Mesenchymal stem cell (in vitro differentiated cells and primary cell): ENCODE data around the gene STX1A.
"Not testable (repeated sequence)": the region's sequence is repeated elsewhere in the genome, so short reads cannot be mapped to it uniquely, and the experiment has no call there.

Experiments used
- DNase-seq: peaks from one replicate; pipeline ENCODE4 v3.0.0-alpha.2; 2013
- H2AFZ ChIP-seq: one replicate; pipeline ENCODE4 v1.6.1; 2013; ENCODE audit warnings: low read depth, mild to moderate bottlenecking, control low read depth, inconsistent platforms, low read length, moderate library complexity
- H2AK5ac ChIP-seq: 2 replicates; pipeline ENCODE4 v1.6.1; 2013; ENCODE audit warnings: low read length, moderate library complexity, mild to moderate bottlenecking, inconsistent platforms; ENCODE audit not compliant: severe bottlenecking
- H2BK120ac ChIP-seq: one replicate; pipeline ENCODE4 v1.6.1; 2013; ENCODE audit warnings: low read depth, mild to moderate bottlenecking, inconsistent platforms, low read length, moderate library complexity
- H2BK12ac ChIP-seq, 2 experiments: one replicate each; pipeline ENCODE4 v1.6.1; 2013; ENCODE audit warnings: inconsistent platforms in 2 of 2, low read length in 2 of 2, mild to moderate bottlenecking in 2 of 2, moderate library complexity in 2 of 2, control low read depth in 1 of 2
- H2BK15ac ChIP-seq: one replicate; pipeline ENCODE4 v1.6.1; 2013; ENCODE audit warnings: mild to moderate bottlenecking, low read depth, inconsistent platforms; ENCODE audit not compliant: poor library complexity, severe bottlenecking
- H2BK5ac ChIP-seq: 2 replicates; pipeline ENCODE4 v1.6.1; 2013; ENCODE audit warnings: low read depth, mild to moderate bottlenecking, low read length, control low read depth, inconsistent platforms; ENCODE audit not compliant: poor library complexity, severe bottlenecking
- H3K14ac ChIP-seq, 2 experiments: one replicate each; pipeline ENCODE4 v1.6.1; 2013; ENCODE audit warnings: inconsistent platforms in 2 of 2, low read length in 2 of 2, control low read depth in 1 of 2, mild to moderate bottlenecking in 1 of 2, moderate library complexity in 1 of 2
- H3K18ac ChIP-seq, 2 experiments: one replicate each; pipeline ENCODE4 v1.6.1; 2013; ENCODE audit warnings: inconsistent platforms in 2 of 2, low read length in 2 of 2, control low read depth in 1 of 2, low read depth in 1 of 2, mild to moderate bottlenecking in 1 of 2
- H3K23ac ChIP-seq, 2 experiments: one replicate each; pipeline ENCODE4 v1.6.1; 2013; ENCODE audit warnings: inconsistent platforms in 2 of 2, low read length in 2 of 2, mild to moderate bottlenecking in 2 of 2, moderate library complexity in 2 of 2, control low read depth in 1 of 2
- H3K27ac ChIP-seq: 2 replicates; pipeline ENCODE4 v1.5.1; 2013; ENCODE audit warnings: mild to moderate bottlenecking, moderate library complexity, low read length, control low read depth, inconsistent platforms; ENCODE audit not compliant: poor library complexity, severe bottlenecking
- H3K27me3 ChIP-seq, 2 experiments: 2 replicates each; pipeline versions ENCODE4 v1.6.1 to v1.7.0; 2013; ENCODE audit warnings: low read length in 2 of 2, mild to moderate bottlenecking in 2 of 2, moderate library complexity in 2 of 2, control low read depth in 1 of 2, inconsistent platforms in 1 of 2; ENCODE audit not compliant: control insufficient read depth in 1 of 2, insufficient read depth in 1 of 2
- H3K36me3 ChIP-seq, 2 experiments: 2 replicates each; pipeline versions ENCODE4 v1.6.1 to v1.7.0; 2013; ENCODE audit warnings: low read length in 2 of 2, control low read depth in 1 of 2, inconsistent platforms in 1 of 2, low read depth in 1 of 2, mild to moderate bottlenecking in 1 of 2; ENCODE audit not compliant: insufficient read depth in 2 of 2, control insufficient read depth in 1 of 2
- H3K4ac ChIP-seq, 2 experiments: one replicate each; pipeline ENCODE4 v1.6.1; 2013; ENCODE audit warnings: inconsistent platforms in 2 of 2, low read length in 2 of 2, mild to moderate bottlenecking in 2 of 2, moderate library complexity in 2 of 2, control low read depth in 1 of 2, low read depth in 1 of 2
- H3K4me1 ChIP-seq: 2 replicates; pipeline ENCODE4 v1.6.1; 2013; ENCODE audit warnings: low read depth, low read length, control low read depth; ENCODE audit not compliant: control insufficient read depth, insufficient read depth
- H3K4me2 ChIP-seq: 2 replicates; pipeline ENCODE4 v1.6.1; 2013; ENCODE audit warnings: low read length, mild to moderate bottlenecking, inconsistent platforms; ENCODE audit not compliant: poor library complexity, severe bottlenecking
- H3K4me3 ChIP-seq, 2 experiments: 2 replicates each; pipeline versions ENCODE4 v1.5.1 to v1.7.0; 2013; ENCODE audit warnings: low read length in 2 of 2, mild to moderate bottlenecking in 2 of 2, control low read depth in 1 of 2, low read depth in 1 of 2; ENCODE audit not compliant: insufficient read depth in 1 of 2
- H3K79me1 ChIP-seq: replicated peaks from 2 replicates; pipeline ENCODE4 v1.6.1; 2013; ENCODE audit warnings: mild to moderate bottlenecking, control low read depth, low read length, inconsistent platforms; ENCODE audit not compliant: poor library complexity, severe bottlenecking
- H3K9ac ChIP-seq: 2 replicates; pipeline ENCODE4 v1.7.0; 2013; ENCODE audit warnings: mild to moderate bottlenecking, low read length, moderate library complexity
- H3K9me3 ChIP-seq: 2 replicates; pipeline ENCODE4 v1.7.0; 2013; ENCODE audit warnings: mild to moderate bottlenecking, low read length; ENCODE audit not compliant: control insufficient read depth
- H4K8ac ChIP-seq: one replicate; pipeline ENCODE4 v1.6.1; 2013; ENCODE audit warnings: inconsistent platforms, mild to moderate bottlenecking, low read length, moderate library complexity
- H4K91ac ChIP-seq: one replicate; pipeline ENCODE4 v1.6.1; 2013; ENCODE audit warnings: mild to moderate bottlenecking, low read length, inconsistent platforms
- WGBS: methylation state at CpG from one replicate; pipeline ENCODE4 v1.1.7; 2013; ENCODE audit warnings: mixed read lengths; 5-methylcytosine and 5-hydroxymethylcytosine counted together

The STX1A gene

DNA sequence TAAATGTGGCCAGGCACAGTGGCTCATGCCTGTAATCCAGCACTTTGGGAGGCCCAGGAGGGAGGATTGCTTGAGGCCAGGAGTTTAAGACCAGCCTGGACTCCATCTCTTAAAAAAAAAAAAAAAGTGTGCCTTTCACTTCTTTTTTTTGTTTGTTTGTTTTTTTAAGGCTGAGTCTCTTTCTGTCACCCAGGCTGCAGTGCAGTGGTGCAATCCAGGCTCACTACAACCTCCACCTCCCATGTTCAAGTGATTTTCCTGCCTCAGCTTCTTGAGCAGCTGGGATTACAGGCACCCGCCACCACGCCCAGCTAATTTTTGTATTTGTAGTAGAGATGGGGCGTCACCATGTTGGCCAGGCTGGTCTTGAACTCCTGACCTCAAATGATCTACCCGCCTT lies 2.7 kb upstream of the STX1A start:
- not testable (repeated sequence) for H2BK15ac ChIP-seq, H2BK5ac ChIP-seq, H3K4ac ChIP-seq, H3K4me2 ChIP-seq, H2AK5ac ChIP-seq, H3K18ac ChIP-seq, H3K79me1 ChIP-seq, H3K9me3 ChIP-seq, H3K23ac ChIP-seq, H3K4me3 ChIP-seq, H2BK120ac ChIP-seq, H4K91ac ChIP-seq, H3K9ac ChIP-seq, H3K27me3 ChIP-seq, H2BK12ac ChIP-seq, H3K14ac ChIP-seq, H4K8ac ChIP-seq, H2AFZ ChIP-seq, H3K27ac ChIP-seq, DNase-seq, H3K36me3 ChIP-seq
- peaks cover 21% of the 10 kb centered on the region for H3K4me1 ChIP-seq
- 68% methylated on average over 4 of the region's 4 CpGs for WGBS

DNA sequence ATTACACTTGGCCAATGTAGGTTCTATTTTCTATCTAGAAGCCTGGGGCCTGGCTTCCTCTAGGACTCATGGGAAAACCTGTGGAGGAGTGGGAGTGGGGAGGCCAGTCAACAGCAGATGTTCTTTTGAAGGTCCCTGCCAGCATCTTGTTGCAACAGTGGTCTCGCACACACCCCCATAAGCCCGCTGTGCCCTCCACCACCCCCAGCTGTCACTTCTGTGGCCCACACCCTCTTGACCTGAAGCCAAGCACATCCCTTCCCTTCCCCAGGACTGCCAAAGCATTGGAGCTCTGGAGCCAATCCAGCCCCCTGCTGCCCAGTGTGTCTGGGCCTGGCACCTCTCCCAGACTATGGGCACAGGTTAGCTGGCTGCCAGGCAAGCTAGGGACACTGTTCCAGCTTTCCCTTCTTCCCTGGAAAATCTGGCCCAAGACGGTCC lies 1.9 kb upstream of the STX1A start:
- no peak overlapping the region for H2BK120ac ChIP-seq
- H3K4ac ChIP-seq = peak overlapping the region in 1 of 2 experiments; percentile 13
- H4K91ac ChIP-seq = no peak overlapping the region
- H3K9me3 ChIP-seq = no peaks in the 10 kb centered on the region
- H2BK5ac ChIP-seq = no peak overlapping the region
- no peak overlapping the region for H3K4me2 ChIP-seq
- H2BK12ac ChIP-seq = no peak overlapping the region
- peaks cover 0 to 3% of the 10 kb centered on the region in 2 experiments for H3K27me3 ChIP-seq
- H3K9ac ChIP-seq = no peak overlapping the region
- no peak overlapping the region for H3K18ac ChIP-seq
- no peak overlapping the region for H2AFZ ChIP-seq
- 66% methylated on average over 3 of the region's 3 CpGs for WGBS
- H3K27ac ChIP-seq = no peak overlapping the region
- H3K14ac ChIP-seq = no peak overlapping the region
- H2BK15ac ChIP-seq = no peak overlapping the region
- H3K4me1 ChIP-seq = peaks cover 29% of the 10 kb centered on the region
- H3K36me3 ChIP-seq = peaks cover 2 to 5% of the 10 kb centered on the region in 2 experiments
- H3K4me3 ChIP-seq = no peak overlapping the region
- H4K8ac ChIP-seq = no peak overlapping the region
- no peaks in the 10 kb centered on the region for H3K79me1 ChIP-seq
- no peak for DNase-seq
- H2AK5ac ChIP-seq = no peak overlapping the region
- no peak overlapping the region for H3K23ac ChIP-seq

DNA sequence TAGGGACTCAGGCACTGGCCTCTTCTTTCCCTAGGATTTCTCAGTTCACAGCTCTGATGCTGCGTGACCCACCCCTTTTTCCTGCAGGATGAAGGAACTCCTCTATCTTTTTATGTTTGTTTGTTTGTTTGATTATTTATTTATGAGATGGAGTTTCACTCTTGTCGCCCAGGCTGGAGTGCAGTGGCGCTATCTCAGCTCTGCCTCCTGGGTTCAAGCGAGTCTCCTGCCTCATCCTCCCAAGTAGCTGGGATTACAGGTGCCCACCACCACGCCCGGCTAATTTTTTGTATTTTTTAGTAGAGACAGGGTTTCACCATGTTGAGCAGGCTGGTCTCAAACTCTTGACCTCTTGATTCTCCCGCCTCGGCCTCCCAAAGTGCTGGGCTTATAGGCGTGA lies 974 bp upstream of the STX1A start:
- WGBS = 95% methylated on average over 9 of the region's 9 CpGs
- not testable (repeated sequence) for DNase-seq, H3K9ac ChIP-seq, H2AFZ ChIP-seq, H2AK5ac ChIP-seq, H4K91ac ChIP-seq, H3K4me2 ChIP-seq, H3K14ac ChIP-seq, H2BK5ac ChIP-seq, H3K27me3 ChIP-seq, H3K18ac ChIP-seq, H2BK120ac ChIP-seq, H2BK12ac ChIP-seq, H4K8ac ChIP-seq, H3K4me3 ChIP-seq, H3K9me3 ChIP-seq, H3K27ac ChIP-seq, H2BK15ac ChIP-seq, H3K4ac ChIP-seq, H3K36me3 ChIP-seq, H3K79me1 ChIP-seq, H3K23ac ChIP-seq
- H3K4me1 ChIP-seq = peaks cover 38% of the 10 kb centered on the region

DNA sequence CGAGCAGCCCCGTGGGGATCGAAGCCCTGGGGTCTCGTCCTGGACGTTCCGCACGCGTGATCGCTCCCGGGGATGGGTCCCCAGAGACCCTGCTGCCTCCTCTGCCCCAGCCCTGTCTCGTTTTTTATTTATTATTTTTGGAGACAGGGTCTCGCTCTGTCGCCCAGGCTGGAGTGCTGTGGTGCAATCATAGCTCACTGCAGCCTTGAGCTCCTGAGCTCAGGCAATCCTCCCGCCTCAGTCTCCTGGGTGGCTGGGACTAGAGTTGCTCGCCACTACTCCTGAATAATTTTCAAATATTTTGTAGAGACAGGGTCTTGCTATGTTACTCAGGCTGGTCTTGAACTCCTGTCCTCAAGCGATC lies 319 bp upstream of the STX1A start:
- no peak overlapping the region for H3K4ac ChIP-seq
- H4K8ac ChIP-seq = no peak overlapping the region
- H2BK15ac ChIP-seq = no peak overlapping the region
- H4K91ac ChIP-seq = no peak overlapping the region
- peak; percentile 26 for DNase-seq
- H3K4me3 ChIP-seq = peak overlapping the region; percentile 48 to 71
- peaks cover 41% of the 10 kb centered on the region for H3K4me1 ChIP-seq
- H3K9ac ChIP-seq = peak overlapping the region; percentile 4
- no peak overlapping the region for H3K14ac ChIP-seq
- H2AFZ ChIP-seq = no peak overlapping the region
- H3K79me1 ChIP-seq = no peaks in the 10 kb centered on the region
- H3K36me3 ChIP-seq = peaks cover 5 to 7% of the 10 kb centered on the region in 2 experiments
- H3K27ac ChIP-seq = no peak overlapping the region
- H3K9me3 ChIP-seq = no peaks in the 10 kb centered on the region
- H3K18ac ChIP-seq = no peak overlapping the region
- no peak overlapping the region for H2BK5ac ChIP-seq
- peak overlapping the region; percentile 95 for H3K4me2 ChIP-seq
- H2AK5ac ChIP-seq = no peak overlapping the region
- no peak overlapping the region for H2BK12ac ChIP-seq
- WGBS = 35% methylated on average over 5 of the region's 16 CpGs
- H2BK120ac ChIP-seq = no peak overlapping the region
- H3K27me3 ChIP-seq = no peaks in the 10 kb centered on the region
- H3K23ac ChIP-seq = no peak overlapping the region
